SK-N-SH (cell line): ENCODE measurements around the gene SHANK2. TPM values are rescaled to one million over a fixed set of nuclear protein-coding genes. Genes with fewer than 3 reads are reported as not detected.

Experiments
- CTCF ChIA-PET: fragments of 300-600, 350-600 bp; formaldehyde crosslinking; extraction: SDS; loops from one replicate; lab custom pipeline; 2021; lab: Yijun Ruan, JAX
- POLR2A ChIA-PET: fragments of 350-600 bp; sonication (Branson Sonifier 250); formaldehyde crosslinking; extraction: SDS; loops from one replicate; lab custom pipeline; 2020; ENCODE audit warnings: antibody characterized with exemption, inconsistent platforms; lab: Yijun Ruan, JAX
- DNase-seq: peaks from one replicate; pipeline ENCODE4 v3.0.0; 2012
- H2AFZ ChIP-seq: fragments of 200-600 bp; sonication (generic); 2 replicates; pipeline ENCODE4 v1.8.1; 2016; ENCODE audit warnings: antibody characterized with exemption, mild to moderate bottlenecking, low read depth
- H3F3A ChIP-seq: fragments of 200-600 bp; sonication (generic); replicated peaks from 2 replicates; pipeline ENCODE3; 2016; ENCODE audit warnings: antibody characterized with exemption, mild to moderate bottlenecking; ENCODE audit not compliant: insufficient read depth
- H3K27ac ChIP-seq, 2 experiments: fragments of 200-500 bp in 1 of 2; fragments of 200-600 bp in 1 of 2; sonication (Bioruptor generic) in 1 of 2; sonication (generic), shearing (Covaris generic) in 1 of 2; 2 replicates each; pipeline versions ENCODE4 v1.5.1 to v1.6.1; 2014 to 2016; ENCODE audit warnings: low read depth in 2 of 2, inconsistent platforms in 1 of 2, low read length in 1 of 2, mild to moderate bottlenecking in 1 of 2, mixed read lengths in 1 of 2
- H3K27me3 ChIP-seq: fragments of 200-600 bp; sonication (generic), shearing (Covaris generic); 2 replicates; pipeline ENCODE4 v1.6.1; 2016; ENCODE audit warnings: mixed run types; ENCODE audit not compliant: insufficient read depth
- H3K36me3 ChIP-seq, 2 experiments: fragments of 200-500 bp in 1 of 2; fragments of 200-600 bp in 1 of 2; sonication (Bioruptor generic) in 1 of 2; sonication (generic) in 1 of 2; replicated peaks in 1 of 2; 2 replicates each; pipeline versions ENCODE3 to v1.5.1; 2014 to 2016; ENCODE audit warnings: low read length in 1 of 2, mild to moderate bottlenecking in 1 of 2; ENCODE audit not compliant: insufficient read depth in 2 of 2, control insufficient read depth in 1 of 2
- H3K4me1 ChIP-seq, 2 experiments: fragments of 200-500 bp in 1 of 2; fragments of 200-600 bp in 1 of 2; sonication (Bioruptor generic) in 1 of 2; sonication (generic), shearing (Covaris generic) in 1 of 2; 2 replicates each; pipeline versions ENCODE4 v1.5.1 to v1.6.1; 2014 to 2016; ENCODE audit warnings: low read depth in 1 of 2, low read length in 1 of 2, mixed run types in 1 of 2; ENCODE audit not compliant: insufficient read depth in 2 of 2, control insufficient read depth in 1 of 2
- H3K4me2 ChIP-seq: fragments of 200-600 bp; sonication (generic), shearing (Covaris generic); 2 replicates; pipeline ENCODE4 v1.6.1; 2017; ENCODE audit warnings: mixed run types
- H3K4me3 ChIP-seq, 2 experiments: fragments of 200-500 bp in 1 of 2; fragments of 200-600 bp in 1 of 2; sonication (Bioruptor generic) in 1 of 2; sonication (generic), shearing (Covaris generic) in 1 of 2; 2 replicates each; pipeline versions ENCODE4 v1.5.1 to v1.8.1; 2014 to 2016; ENCODE audit warnings: low read depth in 2 of 2, inconsistent platforms in 1 of 2, low read length in 1 of 2, mild to moderate bottlenecking in 1 of 2, mixed read lengths in 1 of 2, moderate library complexity in 1 of 2
- H3K79me2 ChIP-seq: fragments of 200-600 bp; sonication (generic); 2 replicates; pipeline ENCODE4 v1.8.1; 2017; ENCODE audit warnings: mild to moderate bottlenecking; ENCODE audit not compliant: insufficient read depth
- H3K9ac ChIP-seq: fragments of 200-600 bp; sonication (generic); 2 replicates; pipeline ENCODE4 v1.6.1; 2017; ENCODE audit warnings: mixed run types
- H3K9me2 ChIP-seq: fragments of 200-600 bp; sonication (generic); 2 replicates; pipeline ENCODE4 v1.6.1; 2017; ENCODE audit warnings: mixed run types
- H3K9me3 ChIP-seq: fragments of 200-600 bp; sonication (generic); 2 replicates; pipeline ENCODE4 v1.6.1; 2017; ENCODE audit warnings: mixed run types, mild to moderate bottlenecking, moderate library complexity
- H4K20me1 ChIP-seq: fragments of 200-600 bp; sonication (generic); 2 replicates; pipeline ENCODE4 v1.6.1; 2017; ENCODE audit warnings: mild to moderate bottlenecking, mixed run types; ENCODE audit not compliant: insufficient read depth
- EP300 ChIP-seq, 2 experiments: IDR thresholded peaks; 2 replicates each; pipeline versions ENCODE4 v1.4.0 to v1.6.1; 2012; ENCODE audit warnings: borderline replicate concordance in 1 of 2, low read depth in 1 of 2, low read length in 1 of 2
- FOSL2 ChIP-seq: IDR thresholded peaks from 2 replicates; pipeline ENCODE4 v1.4.0; 2012; ENCODE audit warnings: low read depth, mild to moderate bottlenecking, moderate library complexity, borderline replicate concordance
- GABPA ChIP-seq: IDR thresholded peaks from 2 replicates; pipeline ENCODE4 v1.4.0; 2012; ENCODE audit warnings: low read depth, mild to moderate bottlenecking
- GATA2 ChIP-seq: sonication (generic); formaldehyde crosslinking; IDR thresholded peaks from 2 replicates; pipeline ENCODE4 v1.5.0; 2020; ENCODE audit warnings: mild to moderate bottlenecking, missing genetic modification reagents
- MEF2A ChIP-seq: IDR thresholded peaks from 2 replicates; pipeline ENCODE4 v1.4.0; 2012; ENCODE audit warnings: low read depth, borderline replicate concordance
- MXI1 ChIP-seq: IDR thresholded peaks from 2 replicates; pipeline ENCODE4 v1.6.1; 2012; ENCODE audit warnings: mild to moderate bottlenecking, low read depth, low read length, improper control_type of control experiment
- RCOR1 ChIP-seq: fragments of 150-350 bp; IDR thresholded peaks from 2 replicates; pipeline ENCODE4 v1.6.1; 2017; ENCODE audit warnings: antibody characterized with exemption, low read length
- SMC3 ChIP-seq: IDR thresholded peaks from 2 replicates; pipeline ENCODE4 v1.6.1; 2012; ENCODE audit warnings: low read depth, low read length, improper control_type of control experiment
- TAF1 ChIP-seq: IDR thresholded peaks from 2 replicates; pipeline ENCODE4 v1.6.1; 2012; ENCODE audit warnings: low read depth, mild to moderate bottlenecking, low read length, moderate library complexity, borderline replicate concordance
- TCF12 ChIP-seq: IDR thresholded peaks from 2 replicates; pipeline ENCODE4 v1.4.0; 2012
- WGBS: methylation state at CpG from one replicate; pipeline ENCODE4 v1.1.6; 2017; ENCODE audit warnings: low lambda C conversion rate; 5-methylcytosine and 5-hydroxymethylcytosine counted together
- polyA plus RNA-seq, 3 experiments: library from polyadenylated mRNA; depleted of rRNA; stranded (reverse); fragments of >200 nt; gene quantifications; 2 replicates each; pipeline ENCODE4 v1.2.3, GENCODE V29; 2012
- TF ChIP-seq, protein P1 (sequence below): IDR thresholded peaks from 2 replicates; pipeline ENCODE4 v1.6.1; 2012; ENCODE audit warnings: mild to moderate bottlenecking, low read depth, low read length, moderate library complexity
- TF ChIP-seq, protein P2 (sequence below): IDR thresholded peaks from 2 replicates; pipeline ENCODE4 v1.4.0; 2012; ENCODE audit warnings: low read depth, borderline replicate concordance
- TF ChIP-seq, protein P3 (sequence below): IDR thresholded peaks from 2 replicates; pipeline ENCODE4 v1.4.0; 2012; ENCODE audit warnings: low read depth

The SHANK2 gene
- polyA plus RNA-seq, 1 of the 3 experiments (the other 2 are of a cell fraction), result under 0.01 TPM

DNA sequence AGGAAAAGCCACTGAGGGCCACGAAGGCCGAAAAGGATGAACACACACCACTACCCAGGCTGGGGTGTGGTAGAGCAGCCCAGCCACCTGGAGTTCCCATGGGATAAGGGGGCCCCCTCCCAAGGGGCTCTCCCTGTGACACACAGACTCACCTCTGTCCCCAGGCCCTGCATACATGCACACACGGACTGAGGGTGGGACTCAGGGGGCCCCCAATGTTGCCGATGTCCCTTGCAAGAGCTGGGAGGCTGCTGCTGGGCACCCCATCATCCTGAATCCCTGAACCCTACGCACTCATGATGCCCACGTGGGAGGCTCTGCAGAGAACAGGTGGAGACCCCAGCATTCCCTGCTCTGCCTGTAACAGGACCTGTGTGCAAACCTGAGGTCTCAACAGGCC, 14.5 kb downstream of the SHANK2 start:
- Histone ChIP-seq H3K9me2 (no peaks in the 10 kb centered on the region), H3K4me1 (no peaks in the 10 kb centered on the region), H3K36me3 (no peaks in the 10 kb centered on the region), H3K27ac (no peak overlapping the region), H3F3A (no peaks in the 10 kb centered on the region), H4K20me1 (no peaks in the 10 kb centered on the region), H3K9ac (no peak overlapping the region), H3K9me3 (no peaks in the 10 kb centered on the region), H2AFZ (no peak overlapping the region), H3K4me3 (no peak overlapping the region), H3K27me3 (no peaks in the 10 kb centered on the region), H3K4me2 (no peak overlapping the region), H3K79me2 (no peaks in the 10 kb centered on the region)
- TF ChIP-seq EP300 (IDR thresholded peaks at IDR 0.05; ENCODE audit: borderline replicate concordance in 1 of 2, low read depth in 1 of 2, low read length in 1 of 2) (no peak), MXI1 (no peak), TAF1 (no peak), MEF2A (no peak), GATA2 (CRISPR knock-in tag) (no peak), TCF12 (no peak), GABPA (no peak), SMC3 (no peak), FOSL2 (no peak), RCOR1 (no peak)
- TF ChIP-seq, protein P1, sequence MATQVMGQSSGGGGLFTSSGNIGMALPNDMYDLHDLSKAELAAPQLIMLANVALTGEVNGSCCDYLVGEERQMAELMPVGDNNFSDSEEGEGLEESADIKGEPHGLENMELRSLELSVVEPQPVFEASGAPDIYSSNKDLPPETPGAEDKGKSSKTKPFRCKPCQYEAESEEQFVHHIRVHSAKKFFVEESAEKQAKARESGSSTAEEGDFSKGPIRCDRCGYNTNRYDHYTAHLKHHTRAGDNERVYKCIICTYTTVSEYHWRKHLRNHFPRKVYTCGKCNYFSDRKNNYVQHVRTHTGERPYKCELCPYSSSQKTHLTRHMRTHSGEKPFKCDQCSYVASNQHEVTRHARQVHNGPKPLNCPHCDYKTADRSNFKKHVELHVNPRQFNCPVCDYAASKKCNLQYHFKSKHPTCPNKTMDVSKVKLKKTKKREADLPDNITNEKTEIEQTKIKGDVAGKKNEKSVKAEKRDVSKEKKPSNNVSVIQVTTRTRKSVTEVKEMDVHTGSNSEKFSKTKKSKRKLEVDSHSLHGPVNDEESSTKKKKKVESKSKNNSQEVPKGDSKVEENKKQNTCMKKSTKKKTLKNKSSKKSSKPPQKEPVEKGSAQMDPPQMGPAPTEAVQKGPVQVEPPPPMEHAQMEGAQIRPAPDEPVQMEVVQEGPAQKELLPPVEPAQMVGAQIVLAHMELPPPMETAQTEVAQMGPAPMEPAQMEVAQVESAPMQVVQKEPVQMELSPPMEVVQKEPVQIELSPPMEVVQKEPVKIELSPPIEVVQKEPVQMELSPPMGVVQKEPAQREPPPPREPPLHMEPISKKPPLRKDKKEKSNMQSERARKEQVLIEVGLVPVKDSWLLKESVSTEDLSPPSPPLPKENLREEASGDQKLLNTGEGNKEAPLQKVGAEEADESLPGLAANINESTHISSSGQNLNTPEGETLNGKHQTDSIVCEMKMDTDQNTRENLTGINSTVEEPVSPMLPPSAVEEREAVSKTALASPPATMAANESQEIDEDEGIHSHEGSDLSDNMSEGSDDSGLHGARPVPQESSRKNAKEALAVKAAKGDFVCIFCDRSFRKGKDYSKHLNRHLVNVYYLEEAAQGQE, result no peak
- TF ChIP-seq, protein P2, sequence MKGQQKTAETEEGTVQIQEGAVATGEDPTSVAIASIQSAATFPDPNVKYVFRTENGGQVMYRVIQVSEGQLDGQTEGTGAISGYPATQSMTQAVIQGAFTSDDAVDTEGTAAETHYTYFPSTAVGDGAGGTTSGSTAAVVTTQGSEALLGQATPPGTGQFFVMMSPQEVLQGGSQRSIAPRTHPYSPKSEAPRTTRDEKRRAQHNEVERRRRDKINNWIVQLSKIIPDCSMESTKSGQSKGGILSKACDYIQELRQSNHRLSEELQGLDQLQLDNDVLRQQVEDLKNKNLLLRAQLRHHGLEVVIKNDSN, result no peak
- TF ChIP-seq, protein P3, sequence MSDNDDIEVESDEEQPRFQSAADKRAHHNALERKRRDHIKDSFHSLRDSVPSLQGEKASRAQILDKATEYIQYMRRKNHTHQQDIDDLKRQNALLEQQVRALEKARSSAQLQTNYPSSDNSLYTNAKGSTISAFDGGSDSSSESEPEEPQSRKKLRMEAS, result no peak
- ChIA-PET POLR2A (no interaction called here), CTCF (interaction anchor here (0.5 to 4.3 kb wide), 2 partner anchors 14 to 35 kb away, joined by 3 to 22 read pairs; partner anchors contain the start of gene SHANK2)
- 28% methylated on average over 5 of the region's 6 CpGs for WGBS
- DNase-seq, result peak; percentile 12
